Suprapubic skin (tissue), 4 donors: Measurements from ENCODE around the gene LRP1B. TPM values are rescaled to one million over a fixed set of nuclear protein-coding genes. Genes with fewer than 3 reads are reported as not detected.

Experiments
- DNase-seq, 2 donors: peaks; one replicate each; pipeline ENCODE4 v3.0.0-alpha.2; 2019; ENCODE audit warnings: low spot score in 2 of 2
- H3K27ac ChIP-seq: fragments of 200-600 bp; sonication (generic); one replicate; pipeline ENCODE4 v1.5.1; 2019
- H3K27me3 ChIP-seq: fragments of 200-600 bp; sonication (generic); one replicate; pipeline ENCODE4 v1.5.1; 2019
- H3K36me3 ChIP-seq: fragments of 200-600 bp; sonication (generic); one replicate; pipeline ENCODE4 v1.5.1; 2019
- H3K4me1 ChIP-seq: fragments of 200-600 bp; sonication (generic); one replicate; pipeline ENCODE4 v1.5.1; 2019
- H3K4me3 ChIP-seq: fragments of 200-600 bp; sonication (generic); one replicate; pipeline ENCODE4 v1.5.1; 2019; ENCODE audit warnings: mild to moderate bottlenecking
- H3K9me3 ChIP-seq: fragments of 200-600 bp; sonication (generic); one replicate; pipeline ENCODE4 v1.5.1; 2019
- CTCF ChIP-seq, 2 donors: fragments of 200-600 bp in 1 of 2; fragments of 450-650 bp in 1 of 2; sonication (generic) in 1 of 2; IDR thresholded peaks; one replicate each; pipeline ENCODE4 v1.5.1; 2016 to 2019; ENCODE audit warnings: antibody characterized with exemption in 2 of 2, mild to moderate bottlenecking in 1 of 2, moderate library complexity in 1 of 2
- EP300 ChIP-seq: sonication (generic); formaldehyde crosslinking; IDR thresholded peaks from one replicate; pipeline ENCODE4 v1.6.1; 2017; ENCODE audit warnings: antibody characterized with exemption
- POLR2A ChIP-seq, 2 donors: fragments of 450-650 bp; IDR thresholded peaks; one replicate each; pipeline ENCODE4 v1.6.1; 2017; ENCODE audit warnings: antibody characterized with exemption in 2 of 2, mild to moderate bottlenecking in 2 of 2, moderate library complexity in 2 of 2
- POLR2AphosphoS5 ChIP-seq, 3 donors: sonication (generic); formaldehyde crosslinking; IDR thresholded peaks; one replicate each; pipeline ENCODE4 v1.6.1; 2017; ENCODE audit warnings: antibody characterized with exemption in 3 of 3
- WGBS: methylation state at CpG from one replicate; pipeline ENCODE4 v1.1.5; 2018; 5-methylcytosine and 5-hydroxymethylcytosine counted together
- total RNA-seq, 4 donors: library from RNA; depleted of rRNA; stranded (reverse); fragments of >200 nt; gene quantifications; one replicate each; pipeline ENCODE4 v1.1.0, GENCODE V29; 2016

Gene LRP1B
- total RNA-seq, 4 donors from 2014 or later = 0.11 to 2.7 (median 1.3) TPM

DNA sequence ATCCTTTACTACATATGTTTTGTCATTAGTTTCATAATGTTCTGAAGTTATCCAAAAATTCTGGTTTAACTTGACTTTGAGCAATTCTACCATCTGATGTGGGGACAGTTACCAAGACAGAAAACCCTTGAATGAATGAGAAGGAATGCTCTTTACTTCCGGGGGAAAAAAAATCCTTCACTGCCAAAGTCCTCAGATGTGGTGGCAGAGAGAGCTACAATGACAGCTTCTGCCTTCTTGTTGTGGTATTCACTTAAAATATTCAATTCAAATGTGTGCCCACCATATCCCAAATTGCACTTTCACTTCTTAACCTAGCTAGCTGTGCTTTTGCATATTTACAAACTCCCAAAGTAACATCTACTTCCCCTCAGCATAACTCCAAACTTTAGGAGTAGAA is 1818.9 kb downstream of the LRP1B start:
- 76% methylated on average over 1 of the region's 1 CpG for WGBS
- TF ChIP-seq CTCF (IDR thresholded peaks at IDR 0.05) (no peak), POLR2A (IDR thresholded peaks at IDR 0.05) (no peak), POLR2AphosphoS5 (IDR thresholded peaks at IDR 0.05) (no peak), EP300 (no peak)
- H3K9me3 ChIP-seq = no peaks in the 10 kb centered on the region

DNA sequence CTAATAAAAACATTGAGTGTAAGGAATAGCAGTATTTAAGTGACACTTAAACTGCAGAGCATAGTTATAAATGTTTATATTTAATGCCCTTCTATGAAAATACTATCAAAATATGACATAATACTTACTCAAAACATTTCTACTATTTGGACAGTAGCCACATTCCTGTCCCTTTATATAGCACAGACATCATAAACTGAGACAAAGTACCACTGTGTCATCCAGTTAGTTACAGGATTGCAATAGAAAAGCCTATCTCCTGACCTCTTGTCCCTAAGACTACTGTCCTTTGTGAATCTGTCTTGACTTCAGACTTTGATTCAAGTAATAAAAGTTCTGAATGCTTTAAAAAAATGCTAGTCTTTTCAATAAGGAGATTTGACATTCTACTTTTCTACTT is 1822.1 kb downstream of the LRP1B start:
- TF ChIP-seq POLR2A (IDR thresholded peaks at IDR 0.05) = no peak
- TF ChIP-seq POLR2AphosphoS5 (IDR thresholded peaks at IDR 0.05) = no peak
- no peak for TF ChIP-seq CTCF (IDR thresholded peaks at IDR 0.05)
- TF ChIP-seq EP300 = no peak
- no peak for DNase-seq

More for the DNA sequence above, 1818.9 kb downstream of the LRP1B start:
- no peak for DNase-seq
- Histone ChIP-seq H3K4me3 (no peak overlapping the region), H3K4me1 (no peaks in the 10 kb centered on the region), H3K27me3 (no peaks in the 10 kb centered on the region), H3K36me3 (no peaks in the 10 kb centered on the region), H3K27ac (no peak overlapping the region)

GRCh38 chr2:140307532-140307931 is 1823.3 kb downstream of the LRP1B start:
- no peaks in the 10 kb centered on the region for H3K27me3 ChIP-seq

More for the DNA sequence above, 1822.1 kb downstream of the LRP1B start:
- H3K4me3 ChIP-seq = no peak overlapping the region
- no peak overlapping the region for H3K27ac ChIP-seq
- no peaks in the 10 kb centered on the region for H3K4me1 ChIP-seq
- H3K36me3 ChIP-seq = no peaks in the 10 kb centered on the region
- H3K9me3 ChIP-seq = no peaks in the 10 kb centered on the region
- no peaks in the 10 kb centered on the region for H3K27me3 ChIP-seq

GRCh38 chr2:140295767-140296166 is 1835.0 kb downstream of the LRP1B start:
- Histone ChIP-seq H3K36me3 (no peaks in the 10 kb centered on the region), H3K27me3 (no peaks in the 10 kb centered on the region), H3K4me3 (no peak overlapping the region), H3K4me1 (no peaks in the 10 kb centered on the region), H3K27ac (no peak overlapping the region), H3K9me3 (no peaks in the 10 kb centered on the region)
- TF ChIP-seq POLR2A (IDR thresholded peaks at IDR 0.05) (no peak), POLR2AphosphoS5 (IDR thresholded peaks at IDR 0.05) (no peak), EP300 (no peak), CTCF (IDR thresholded peaks at IDR 0.05) (no peak)
- WGBS = 89% methylated on average over 1 of the region's 1 CpG
- DNase-seq = no peak

More at GRCh38 chr2:140307532-140307931, 1823.3 kb downstream of the LRP1B start:
- Histone ChIP-seq H3K4me1 (no peaks in the 10 kb centered on the region), H3K4me3 (no peak overlapping the region), H3K36me3 (no peaks in the 10 kb centered on the region), H3K9me3 (no peaks in the 10 kb centered on the region), H3K27ac (no peak overlapping the region)
- DNase-seq = no peak
- TF ChIP-seq EP300 (no peak), POLR2A (IDR thresholded peaks at IDR 0.05) (no peak), CTCF (IDR thresholded peaks at IDR 0.05) (no peak), POLR2AphosphoS5 (IDR thresholded peaks at IDR 0.05) (no peak)

GRCh38 chr2:140288726-140289125 is 1842.1 kb downstream of the LRP1B start:
- no peaks in the 10 kb centered on the region for H3K36me3 ChIP-seq
- H3K9me3 ChIP-seq = no peaks in the 10 kb centered on the region
- H3K27ac ChIP-seq = no peak overlapping the region
- TF ChIP-seq EP300 (no peak), POLR2A (IDR thresholded peaks at IDR 0.05) (no peak), CTCF (IDR thresholded peaks at IDR 0.05) (no peak), POLR2AphosphoS5 (IDR thresholded peaks at IDR 0.05) (no peak)
- no peak overlapping the region for H3K4me3 ChIP-seq
- H3K4me1 ChIP-seq = no peaks in the 10 kb centered on the region
- no peak for DNase-seq
- H3K27me3 ChIP-seq = no peaks in the 10 kb centered on the region
